Activated naive CD4-positive, alpha-beta T cell treated with anti-CD3 and anti-CD28 coated beads for 36 hours (primary cell): Measurements from ENCODE around the gene NELL1. TPM values are rescaled to one million over a fixed set of nuclear protein-coding genes. Genes with fewer than 3 reads are reported as not detected.
A peak's percentile ranks its signal among the peaks of the same experiment; 100 is the strongest.

ENCODE experiments used
- CTCF ChIA-PET: fragments of 350-600 bp; sonication (Branson Sonifier 250); formaldehyde crosslinking; loops from one replicate; lab custom pipeline; 2021; ENCODE audit warnings: antibody characterized with exemption; lab: Charles Lee
- DNase-seq: peaks from one replicate; pipeline ENCODE4 v3.0.0-alpha.2; 2020
- H3K27ac Mint-ChIP-seq: one replicate; pipeline ENCODE4 v1.8.0; 2021; ENCODE audit warnings: mild to moderate bottlenecking, mixed read lengths
- H3K27me3 Mint-ChIP-seq: one replicate; pipeline ENCODE4 v1.8.0; 2021; ENCODE audit warnings: low read depth, mixed read lengths
- H3K36me3 Mint-ChIP-seq: one replicate; pipeline ENCODE4 v1.8.0; 2021; ENCODE audit warnings: low read depth, mixed read lengths
- H3K4me1 Mint-ChIP-seq: one replicate; pipeline ENCODE4 v1.8.0; 2021; ENCODE audit warnings: low read depth, mixed read lengths
- H3K4me3 Mint-ChIP-seq: one replicate; pipeline ENCODE4 v1.8.0; 2021; ENCODE audit warnings: mild to moderate bottlenecking, moderate library complexity, mixed read lengths
- H3K9me3 Mint-ChIP-seq: one replicate; pipeline ENCODE4 v1.8.0; 2021; ENCODE audit warnings: mixed read lengths
- intact Hi-C: fragments of 100-400 bp; cut with micrococcal nuclease; formaldehyde crosslinking; loops from one replicate; pipeline ENCODE4 v1.15.1; 2023
- total RNA-seq, 2 experiments: library from RNA; stranded (reverse); gene quantifications; one replicate each; pipeline ENCODE4 v1.2.3, GENCODE V29; 2021

Gene NELL1
- total RNA-seq, 2 experiments from 2014 or later = not detected

- CTCF ChIA-PET = interaction anchor here (0.6 kb wide), 1 partner anchor 43 kb away, joined by 3 read pairs; no protein-coding TSS in a partner anchor
- H3K4me1 Mint-ChIP-seq = no peaks in the 10 kb centered on the region
- H3K9me3 Mint-ChIP-seq = peaks cover 2% of the 10 kb centered on the region
- H3K27ac Mint-ChIP-seq = no peak overlapping the region
- no peak for DNase-seq
- H3K4me3 Mint-ChIP-seq = no peak overlapping the region
- no peaks in the 10 kb centered on the region for H3K36me3 Mint-ChIP-seq
- no peaks in the 10 kb centered on the region for H3K27me3 Mint-ChIP-seq
- intact Hi-C loops = no loop called here
These were observed 810.9 kb downstream of the NELL1 start for GRCh38 chr11:21480240-21480639.

GRCh38 chr11:21481255-21481654, 811.9 kb downstream of the NELL1 start:
- Mint-ChIP-seq H3K9me3 (peaks cover 6% of the 10 kb centered on the region), H3K4me1 (no peaks in the 10 kb centered on the region), H3K4me3 (no peak overlapping the region), H3K36me3 (no peaks in the 10 kb centered on the region), H3K27ac (no peak overlapping the region), H3K27me3 (no peaks in the 10 kb centered on the region)
- no peak for DNase-seq
- intact Hi-C loops = no loop called here
- CTCF ChIA-PET = no interaction called here

GRCh38 chr11:21484039-21484438, 814.7 kb downstream of the NELL1 start:
- no peaks in the 10 kb centered on the region for H3K4me1 Mint-ChIP-seq
- H3K9me3 Mint-ChIP-seq = peaks cover 7% of the 10 kb centered on the region
- no peak overlapping the region for H3K27ac Mint-ChIP-seq
- H3K27me3 Mint-ChIP-seq = no peaks in the 10 kb centered on the region
- intact Hi-C loops = no loop called here
- no peak for DNase-seq
- CTCF ChIA-PET = no interaction called here
- no peaks in the 10 kb centered on the region for H3K36me3 Mint-ChIP-seq
- no peak overlapping the region for H3K4me3 Mint-ChIP-seq

GRCh38 chr11:21485006-21485405, 815.6 kb downstream of the NELL1 start:
- H3K4me1 Mint-ChIP-seq = no peaks in the 10 kb centered on the region
- intact Hi-C loops = no loop called here
- DNase-seq = no peak
- no peaks in the 10 kb centered on the region for H3K36me3 Mint-ChIP-seq
- CTCF ChIA-PET = no interaction called here
- H3K27me3 Mint-ChIP-seq = no peaks in the 10 kb centered on the region
- no peak overlapping the region for H3K27ac Mint-ChIP-seq
- peaks cover 14% of the 10 kb centered on the region for H3K9me3 Mint-ChIP-seq
- H3K4me3 Mint-ChIP-seq = no peak overlapping the region

- no peak overlapping the region for H3K4me3 Mint-ChIP-seq
- H3K36me3 Mint-ChIP-seq = no peaks in the 10 kb centered on the region
- intact Hi-C loops = no loop called here
- DNase-seq = no peak
- H3K27me3 Mint-ChIP-seq = no peaks in the 10 kb centered on the region
- no peaks in the 10 kb centered on the region for H3K4me1 Mint-ChIP-seq
- H3K27ac Mint-ChIP-seq = no peak overlapping the region
- H3K9me3 Mint-ChIP-seq = peaks cover 17% of the 10 kb centered on the region
- CTCF ChIA-PET = no interaction called here
These were observed 816.0 kb downstream of the NELL1 start for GRCh38 chr11:21485426-21485825.

GRCh38 chr11:21489416-21490115, 820.2 kb downstream of the NELL1 start:
- CTCF ChIA-PET = no interaction called here
- Mint-ChIP-seq H3K9me3 (peaks cover 25% of the 10 kb centered on the region), H3K27ac (no peak overlapping the region), H3K4me1 (no peaks in the 10 kb centered on the region), H3K36me3 (no peaks in the 10 kb centered on the region), H3K27me3 (no peaks in the 10 kb centered on the region), H3K4me3 (no peak overlapping the region)
- no peak for DNase-seq
- intact Hi-C loops = no loop called here

- H3K27me3 Mint-ChIP-seq = no peaks in the 10 kb centered on the region
- H3K4me1 Mint-ChIP-seq = no peaks in the 10 kb centered on the region
- DNase-seq = no peak
- no peak overlapping the region for H3K27ac Mint-ChIP-seq
- intact Hi-C loops = no loop called here
- CTCF ChIA-PET = interaction anchor here (1.0 kb wide), 1 partner anchor 102 kb away, joined by 3 read pairs; no protein-coding TSS in a partner anchor
- H3K4me3 Mint-ChIP-seq = no peak overlapping the region
- H3K9me3 Mint-ChIP-seq = peaks cover 20% of the 10 kb centered on the region
- H3K36me3 Mint-ChIP-seq = no peaks in the 10 kb centered on the region
These were observed 823.5 kb downstream of the NELL1 start for GRCh38 chr11:21492931-21493330.

GRCh38 chr11:21494946-21495345, 825.6 kb downstream of the NELL1 start:
- no peaks in the 10 kb centered on the region for H3K36me3 Mint-ChIP-seq
- no peak for DNase-seq
- no peaks in the 10 kb centered on the region for H3K27me3 Mint-ChIP-seq
- no peak overlapping the region for H3K27ac Mint-ChIP-seq
- H3K4me1 Mint-ChIP-seq = no peaks in the 10 kb centered on the region
- intact Hi-C loops = no loop called here
- CTCF ChIA-PET = no interaction called here
- no peak overlapping the region for H3K4me3 Mint-ChIP-seq
- peaks cover 13% of the 10 kb centered on the region for H3K9me3 Mint-ChIP-seq

GRCh38 chr11:21495879-21496278, 826.5 kb downstream of the NELL1 start:
- Mint-ChIP-seq H3K27ac (no peak overlapping the region), H3K4me3 (no peak overlapping the region), H3K36me3 (no peaks in the 10 kb centered on the region), H3K4me1 (no peaks in the 10 kb centered on the region), H3K27me3 (no peaks in the 10 kb centered on the region), H3K9me3 (peaks cover 5% of the 10 kb centered on the region)
- DNase-seq = no peak
- CTCF ChIA-PET = no interaction called here
- intact Hi-C loops = no loop called here

GRCh38 chr11:21501245-21501644, 831.9 kb downstream of the NELL1 start:
- no peak for DNase-seq
- CTCF ChIA-PET = no interaction called here
- H3K4me3 Mint-ChIP-seq = no peak overlapping the region
- H3K27ac Mint-ChIP-seq = no peak overlapping the region
- no peaks in the 10 kb centered on the region for H3K36me3 Mint-ChIP-seq
- H3K4me1 Mint-ChIP-seq = no peaks in the 10 kb centered on the region
- intact Hi-C loops = no loop called here
- no peaks in the 10 kb centered on the region for H3K27me3 Mint-ChIP-seq
- H3K9me3 Mint-ChIP-seq = no peaks in the 10 kb centered on the region

GRCh38 chr11:21505070-21505469, 835.7 kb downstream of the NELL1 start:
- Mint-ChIP-seq H3K27me3 (no peaks in the 10 kb centered on the region), H3K9me3 (no peaks in the 10 kb centered on the region), H3K4me1 (no peaks in the 10 kb centered on the region), H3K27ac (no peak overlapping the region), H3K36me3 (no peaks in the 10 kb centered on the region), H3K4me3 (no peak overlapping the region)
- intact Hi-C loops = no loop called here
- DNase-seq = no peak
- CTCF ChIA-PET = interaction anchor here (0.5 kb wide), 1 partner anchor 191 kb away, joined by 5 read pairs; no protein-coding TSS in a partner anchor

GRCh38 chr11:21511835-21512440, 842.6 kb downstream of the NELL1 start:
- intact Hi-C loops = loop anchor here (1.0 to 5.0 kb wide), 2 partner anchors 864 to 1385 kb away; no protein-coding TSS in a partner anchor

GRCh38 chr11:21514316-21514715, 844.9 kb downstream of the NELL1 start:
- intact Hi-C loops = loop anchor here (5.0 kb wide), 1 partner anchor 1387 kb away; no protein-coding TSS in a partner anchor
- CTCF ChIA-PET = no interaction called here
- H3K4me1 Mint-ChIP-seq = no peaks in the 10 kb centered on the region
- no peak overlapping the region for H3K27ac Mint-ChIP-seq
- no peak for DNase-seq
- peaks cover 2% of the 10 kb centered on the region for H3K9me3 Mint-ChIP-seq
- no peaks in the 10 kb centered on the region for H3K27me3 Mint-ChIP-seq
- H3K36me3 Mint-ChIP-seq = no peaks in the 10 kb centered on the region
- no peak overlapping the region for H3K4me3 Mint-ChIP-seq

More at GRCh38 chr11:21511835-21512440, 842.6 kb downstream of the NELL1 start:
- Mint-ChIP-seq H3K27me3 (no peaks in the 10 kb centered on the region), H3K36me3 (no peaks in the 10 kb centered on the region), H3K4me1 (no peaks in the 10 kb centered on the region), H3K4me3 (no peak overlapping the region), H3K9me3 (peaks cover 2% of the 10 kb centered on the region), H3K27ac (no peak overlapping the region)
- CTCF ChIA-PET = interaction anchor here (0.5 to 1.8 kb wide), 7 partner anchors 9 to 863 kb away, joined by 3 to 8 read pairs (median 3); no protein-coding TSS in a partner anchor
- DNase-seq = peak; percentile 59
